BE2C (cell line): ENCODE data around the gene SH2D7.

Experiments
- DNase-seq: peaks from one replicate; pipeline ENCODE4 v3.0.0-alpha.2; 2020
- H3K27me3 ChIP-seq: fragments of 250-450 bp; sonication (Bioruptor Pico); 2 replicates; pipeline ENCODE4 v1.5.1; 2020; ENCODE audit warnings: mild to moderate bottlenecking
- H3K36me3 ChIP-seq: fragments of 250-450 bp; sonication (Bioruptor Pico); 2 replicates; pipeline ENCODE4 v1.5.1; 2020; ENCODE audit warnings: mild to moderate bottlenecking
- H3K4me1 ChIP-seq: fragments of 250-450 bp; sonication (Bioruptor Pico); 2 replicates; pipeline ENCODE4 v1.5.1; 2020
- H3K4me3 ChIP-seq: 2 replicates; pipeline ENCODE4 v1.5.1; 2011; ENCODE audit warnings: low read depth, low read length
- H3K9me3 ChIP-seq: fragments of 250-450 bp; sonication (Bioruptor Pico); 2 replicates; pipeline ENCODE4 v1.5.1; 2020
- TF ChIP-seq, protein P1 (sequence below): IDR thresholded peaks from 2 replicates; pipeline ENCODE4 v1.5.1; 2012; ENCODE audit warnings: mild to moderate bottlenecking, low read depth, low read length

Gene SH2D7

GRCh38 chr15:78048628-78048920 is 43.8 kb upstream of the SH2D7 start:
- H3K36me3 ChIP-seq = peaks cover 7% of the 10 kb centered on the region; the same call in 1 of the 2 replicates
- no peaks in the 10 kb centered on the region for H3K9me3 ChIP-seq
- TF ChIP-seq, protein P1, sequence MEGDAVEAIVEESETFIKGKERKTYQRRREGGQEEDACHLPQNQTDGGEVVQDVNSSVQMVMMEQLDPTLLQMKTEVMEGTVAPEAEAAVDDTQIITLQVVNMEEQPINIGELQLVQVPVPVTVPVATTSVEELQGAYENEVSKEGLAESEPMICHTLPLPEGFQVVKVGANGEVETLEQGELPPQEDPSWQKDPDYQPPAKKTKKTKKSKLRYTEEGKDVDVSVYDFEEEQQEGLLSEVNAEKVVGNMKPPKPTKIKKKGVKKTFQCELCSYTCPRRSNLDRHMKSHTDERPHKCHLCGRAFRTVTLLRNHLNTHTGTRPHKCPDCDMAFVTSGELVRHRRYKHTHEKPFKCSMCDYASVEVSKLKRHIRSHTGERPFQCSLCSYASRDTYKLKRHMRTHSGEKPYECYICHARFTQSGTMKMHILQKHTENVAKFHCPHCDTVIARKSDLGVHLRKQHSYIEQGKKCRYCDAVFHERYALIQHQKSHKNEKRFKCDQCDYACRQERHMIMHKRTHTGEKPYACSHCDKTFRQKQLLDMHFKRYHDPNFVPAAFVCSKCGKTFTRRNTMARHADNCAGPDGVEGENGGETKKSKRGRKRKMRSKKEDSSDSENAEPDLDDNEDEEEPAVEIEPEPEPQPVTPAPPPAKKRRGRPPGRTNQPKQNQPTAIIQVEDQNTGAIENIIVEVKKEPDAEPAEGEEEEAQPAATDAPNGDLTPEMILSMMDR = no peak
- no peak overlapping the region for H3K4me3 ChIP-seq
- H3K4me1 ChIP-seq = no peaks in the 10 kb centered on the region; the same call in none of the 2 replicates
- DNase-seq = no peak
- no peaks in the 10 kb centered on the region for H3K27me3 ChIP-seq

- TF ChIP-seq, protein P1 = no peak
- H3K9me3 ChIP-seq = no peaks in the 10 kb centered on the region
- H3K4me1 ChIP-seq = no peaks in the 10 kb centered on the region; the same call in none of the 2 replicates
- no peak overlapping the region for H3K4me3 ChIP-seq
- DNase-seq = no peak
- no peaks in the 10 kb centered on the region for H3K27me3 ChIP-seq
- peaks cover 3% of the 10 kb centered on the region; the same call in 1 of the 2 replicates for H3K36me3 ChIP-seq
These were observed 42.5 kb upstream of the SH2D7 start for GRCh38 chr15:78049691-78050440.

DNA sequence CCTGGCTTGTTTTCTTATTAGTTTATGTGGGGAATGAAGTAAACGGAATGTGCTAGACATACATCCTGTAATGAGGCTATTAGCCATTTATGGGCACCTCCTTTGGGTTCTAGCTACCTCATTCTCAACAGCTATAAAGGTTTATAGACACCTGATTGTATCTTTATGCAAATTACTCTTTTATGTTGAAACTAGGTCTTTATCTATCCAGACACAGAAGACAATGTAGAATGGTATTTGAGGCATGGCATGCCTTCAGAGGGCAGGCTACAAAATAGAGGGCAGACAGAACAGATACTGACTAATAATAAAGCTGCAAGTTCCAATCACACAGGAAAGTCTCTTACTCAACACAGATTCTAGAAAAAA is 41.9 kb upstream of the SH2D7 start:
- DNase-seq = no peak
- no peak overlapping the region for H3K4me3 ChIP-seq
- no peaks in the 10 kb centered on the region for H3K9me3 ChIP-seq
- TF ChIP-seq, protein P1 = no peak
- H3K4me1 ChIP-seq = no peaks in the 10 kb centered on the region; the same call in none of the 2 replicates
- H3K36me3 ChIP-seq = peaks cover 3% of the 10 kb centered on the region; the same call in 1 of the 2 replicates
- no peaks in the 10 kb centered on the region for H3K27me3 ChIP-seq

DNA sequence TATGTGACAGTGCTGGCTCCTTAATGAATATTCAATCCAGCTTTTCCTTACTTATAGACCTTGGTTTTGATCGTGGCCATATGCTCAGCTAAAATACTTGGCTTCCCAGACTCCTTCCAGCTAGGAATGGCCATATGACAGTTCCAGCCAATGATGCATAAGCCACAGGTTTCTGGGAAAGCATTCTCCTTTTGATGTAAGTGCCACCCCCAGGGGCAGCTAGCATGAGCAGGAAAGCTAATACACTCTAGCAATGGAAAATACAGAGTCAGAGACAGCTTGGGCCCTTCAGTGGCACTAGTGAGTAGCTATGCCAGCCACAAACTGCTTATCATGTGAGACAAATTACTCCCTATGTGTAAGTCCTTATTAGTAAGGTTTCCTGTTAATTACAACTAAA is 41.5 kb upstream of the SH2D7 start:
- Histone ChIP-seq H3K36me3 (peaks cover 3% of the 10 kb centered on the region; the same call in 1 of the 2 replicates), H3K4me1 (no peaks in the 10 kb centered on the region; the same call in none of the 2 replicates), H3K9me3 (no peaks in the 10 kb centered on the region), H3K27me3 (no peaks in the 10 kb centered on the region), H3K4me3 (no peak overlapping the region)
- TF ChIP-seq, protein P1 = no peak
- DNase-seq = no peak

DNA sequence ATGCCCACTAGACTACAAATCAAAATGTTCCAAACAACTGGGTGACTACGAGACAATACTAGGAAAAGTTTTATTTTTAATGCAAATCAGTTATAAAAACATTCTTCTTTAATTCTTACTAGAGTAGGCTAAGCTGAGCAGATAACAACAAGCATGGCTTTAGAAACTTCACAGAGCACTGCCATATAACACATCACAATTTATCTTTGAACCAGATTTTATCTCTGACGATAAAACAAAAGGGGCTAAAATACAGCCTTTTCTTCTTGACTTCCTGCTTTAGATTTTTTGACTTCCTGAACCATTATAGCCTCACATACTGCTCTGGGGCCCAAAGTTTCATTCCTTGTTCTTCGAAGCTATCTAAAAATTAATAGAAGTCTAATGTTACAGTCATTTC is 40.8 kb upstream of the SH2D7 start:
- TF ChIP-seq, protein P1 = no peak
- peaks cover 3% of the 10 kb centered on the region; the same call in 1 of the 2 replicates for H3K36me3 ChIP-seq
- H3K4me3 ChIP-seq = no peak overlapping the region
- no peaks in the 10 kb centered on the region; the same call in none of the 2 replicates for H3K4me1 ChIP-seq
- no peaks in the 10 kb centered on the region for H3K27me3 ChIP-seq
- no peak for DNase-seq
- no peaks in the 10 kb centered on the region for H3K9me3 ChIP-seq

DNA sequence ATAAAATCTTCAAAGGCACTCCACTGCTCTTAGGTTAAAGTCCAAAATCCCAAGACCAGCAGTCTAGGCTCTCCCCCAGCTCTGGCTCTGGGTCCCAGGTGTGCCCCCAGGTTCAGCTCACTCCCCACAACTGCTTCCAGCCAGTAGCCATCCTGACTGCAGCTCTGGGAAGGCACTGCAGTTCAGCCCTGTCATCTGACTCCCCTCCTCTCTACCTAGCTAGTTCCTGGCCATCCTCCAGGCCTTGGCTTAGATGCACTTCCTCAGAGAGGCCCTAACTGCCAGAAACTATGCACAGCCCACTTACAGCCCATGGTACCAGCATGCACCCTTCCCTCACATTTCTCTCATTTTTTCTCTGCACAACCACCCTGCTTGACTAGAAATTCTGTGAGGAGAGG is 40.4 kb upstream of the SH2D7 start:
- H3K4me3 ChIP-seq = no peak overlapping the region
- H3K27me3 ChIP-seq = no peaks in the 10 kb centered on the region
- H3K4me1 ChIP-seq = peaks cover 4% of the 10 kb centered on the region
- TF ChIP-seq, protein P1 = no peak
- peaks cover 3% of the 10 kb centered on the region; the same call in 1 of the 2 replicates for H3K36me3 ChIP-seq
- DNase-seq = peak; percentile 27
- no peaks in the 10 kb centered on the region for H3K9me3 ChIP-seq
